ENCODE measurements around the gene P2RX1. TPM values are rescaled to one million over a fixed set of nuclear protein-coding genes. Genes with fewer than 3 reads are reported as not detected.
"Not testable (repeated sequence)": the region's sequence is repeated elsewhere in the genome, so short reads cannot be mapped to it uniquely, and the experiment has no call there.

P2RX1 gene
- total and polyA plus RNA-seq, 2 of the 4 experiments (the other 2 are of a cell fraction) = not detected

DNA sequence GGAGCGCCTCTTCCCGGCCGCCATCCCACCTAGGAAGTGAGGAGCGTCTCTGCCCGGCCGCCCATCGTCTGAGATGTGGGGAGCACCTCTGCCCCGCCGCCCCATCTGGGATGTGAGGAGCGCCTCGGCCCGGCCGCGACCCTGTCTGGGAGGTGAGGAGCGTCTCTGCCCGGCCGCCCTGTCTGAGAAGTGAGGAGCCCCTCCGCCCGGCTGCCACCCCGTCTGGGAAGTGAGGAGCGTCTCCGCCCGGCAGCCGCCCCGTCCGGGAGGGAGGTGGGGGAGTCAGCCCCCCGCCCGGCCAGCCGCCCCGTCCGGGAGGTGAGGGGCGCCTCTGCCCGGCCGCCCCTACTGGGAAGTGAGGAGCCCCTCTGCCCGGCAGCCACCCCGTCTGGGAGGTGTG is 62.1 kb downstream of the P2RX1 start:
- DNase-seq; H3K9me3 ChIP-seq (ENCODE audit: control insufficient read depth, insufficient read depth, low read length); CTCF ChIA-PET; ATAC-seq (ENCODE audit: low read depth); H3K9ac ChIP-seq (ENCODE audit: low read depth, low read length); H3K79me1 ChIP-seq (ENCODE audit: low read depth in 1 of 2, low read length in 2 of 2); intact Hi-C loops (cut with micrococcal nuclease); H3K4me3 ChIP-seq (ENCODE audit: insufficient read depth, low read depth, low read length); POLR2A ChIA-PET (ENCODE audit: unreplicated experiment); H3K4ac ChIP-seq (ENCODE audit: low read depth, low read length); H3K56ac ChIP-seq (ENCODE audit: extremely low read depth, insufficient read depth, low read length); in situ Hi-C loops (cut with MboI; ENCODE audit: low sequenced_read_pairs); H2BK20ac ChIP-seq (ENCODE audit: low read depth, low read length); H3K36me3 ChIP-seq (ENCODE audit: control insufficient read depth, insufficient read depth, low read length); H3K4me2 ChIP-seq (ENCODE audit: low read depth, low read length); H2BK120ac ChIP-seq (ENCODE audit: low read depth, low read length); H2AFZ ChIP-seq (replicated peaks; ENCODE audit: low read length, poor library complexity); H3K14ac ChIP-seq (replicated peaks; ENCODE audit: low read depth, low read length); H2BK5ac ChIP-seq (ENCODE audit: low read depth, low read length, poor library complexity, severe bottlenecking); H3K9me1 ChIP-seq (ENCODE audit: insufficient read depth, low read length); H4K91ac ChIP-seq (ENCODE audit: insufficient read depth, low read depth, low read length); H2AK5ac ChIP-seq (ENCODE audit: low read depth, low read length); H3K27ac ChIP-seq (ENCODE audit: insufficient read depth, low read length); H2BK15ac ChIP-seq (ENCODE audit: low read depth, low read length); H3K18ac ChIP-seq (ENCODE audit: low read depth, low read length); H4K5ac ChIP-seq (ENCODE audit: low read depth, low read length); H2AK9ac ChIP-seq (replicated peaks; ENCODE audit: low read depth, low read length, poor library complexity); BruUV-seq (replicated peaks); dilution Hi-C loops (cut with HindIII; ENCODE audit: low sequenced_read_pairs, unreplicated experiment); H3K27me3 ChIP-seq (ENCODE audit: control insufficient read depth, insufficient read depth, low read length); H4K8ac ChIP-seq (ENCODE audit: low read depth in 2 of 2, low read length in 2 of 2); H3K23ac ChIP-seq (ENCODE audit: low read depth, low read length); H4K20me1 ChIP-seq (ENCODE audit: insufficient read depth, low read length); H3K4me1 ChIP-seq (ENCODE audit: control insufficient read depth, insufficient read depth, low read length): not testable (repeated sequence)
- no CpG with 5 or more reads among the region's 36 CpGs for WGBS, 2 experiments (ENCODE audit: extremely low coverage in 2 of 2, insufficient read length in 1 of 2)
